ENCODE measurements around the gene SPAST. TPM values are rescaled to one million over a fixed set of nuclear protein-coding genes. Genes with fewer than 3 reads are reported as not detected.
"Not testable (repeated sequence)": the region's sequence is repeated elsewhere in the genome, so short reads cannot be mapped to it uniquely, and the experiment has no call there.

The SPAST gene
- total and polyA plus RNA-seq, 2 donors from 2014 or later, result 3.8 to 13.6 TPM

- Histone ChIP-seq H3K27ac (ENCODE audit: low read depth in 2 of 2, low read length in 2 of 2) (no peak overlapping the region), H3K9ac (ENCODE audit: low read length in 3 of 3) (no peak overlapping the region), H3K4me1 (ENCODE audit: control insufficient read depth in 2 of 3, insufficient read depth in 2 of 3, low read depth in 1 of 3, low read length in 3 of 3) (no peaks in the 10 kb centered on the region), H3K9me3 (ENCODE audit: control insufficient read depth in 2 of 3, insufficient read depth in 1 of 3, low read length in 3 of 3) (no peaks in the 10 kb centered on the region), H3K27me3 (ENCODE audit: control insufficient read depth, insufficient read depth, low read length) (no peaks in the 10 kb centered on the region), H3K4me3 (ENCODE audit: low read length in 3 of 3) (no peak overlapping the region), H3K36me3 (ENCODE audit: control insufficient read depth in 2 of 3, insufficient read depth in 3 of 3, low read length in 3 of 3) (peaks cover 0 to 12% (median 3%) of the 10 kb centered on the region in 3 donors)
- FAIRE-seq (no peak), DNase-seq (no peak)
- intact Hi-C loops (cut with DNase I), result no loop called here
- TF ChIP-seq, protein P1, sequence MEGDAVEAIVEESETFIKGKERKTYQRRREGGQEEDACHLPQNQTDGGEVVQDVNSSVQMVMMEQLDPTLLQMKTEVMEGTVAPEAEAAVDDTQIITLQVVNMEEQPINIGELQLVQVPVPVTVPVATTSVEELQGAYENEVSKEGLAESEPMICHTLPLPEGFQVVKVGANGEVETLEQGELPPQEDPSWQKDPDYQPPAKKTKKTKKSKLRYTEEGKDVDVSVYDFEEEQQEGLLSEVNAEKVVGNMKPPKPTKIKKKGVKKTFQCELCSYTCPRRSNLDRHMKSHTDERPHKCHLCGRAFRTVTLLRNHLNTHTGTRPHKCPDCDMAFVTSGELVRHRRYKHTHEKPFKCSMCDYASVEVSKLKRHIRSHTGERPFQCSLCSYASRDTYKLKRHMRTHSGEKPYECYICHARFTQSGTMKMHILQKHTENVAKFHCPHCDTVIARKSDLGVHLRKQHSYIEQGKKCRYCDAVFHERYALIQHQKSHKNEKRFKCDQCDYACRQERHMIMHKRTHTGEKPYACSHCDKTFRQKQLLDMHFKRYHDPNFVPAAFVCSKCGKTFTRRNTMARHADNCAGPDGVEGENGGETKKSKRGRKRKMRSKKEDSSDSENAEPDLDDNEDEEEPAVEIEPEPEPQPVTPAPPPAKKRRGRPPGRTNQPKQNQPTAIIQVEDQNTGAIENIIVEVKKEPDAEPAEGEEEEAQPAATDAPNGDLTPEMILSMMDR (IDR thresholded peaks at IDR 0.05; ENCODE audit: borderline replicate concordance, extremely low read depth, insufficient read depth), result no peak
Observed at GRCh38 chr2:32189011-32189410, 125.7 kb downstream of the SPAST start.

- no peak for FAIRE-seq
- peaks cover 0 to 15% (median 3%) of the 10 kb centered on the region in 3 donors for H3K36me3 ChIP-seq (ENCODE audit: control insufficient read depth in 2 of 3, insufficient read depth in 3 of 3, low read length in 3 of 3)
- H3K4me3 ChIP-seq (ENCODE audit: low read length in 3 of 3), result no peak overlapping the region
Observed at GRCh38 chr2:32192418-32192817, 129.1 kb downstream of the SPAST start.

DNA sequence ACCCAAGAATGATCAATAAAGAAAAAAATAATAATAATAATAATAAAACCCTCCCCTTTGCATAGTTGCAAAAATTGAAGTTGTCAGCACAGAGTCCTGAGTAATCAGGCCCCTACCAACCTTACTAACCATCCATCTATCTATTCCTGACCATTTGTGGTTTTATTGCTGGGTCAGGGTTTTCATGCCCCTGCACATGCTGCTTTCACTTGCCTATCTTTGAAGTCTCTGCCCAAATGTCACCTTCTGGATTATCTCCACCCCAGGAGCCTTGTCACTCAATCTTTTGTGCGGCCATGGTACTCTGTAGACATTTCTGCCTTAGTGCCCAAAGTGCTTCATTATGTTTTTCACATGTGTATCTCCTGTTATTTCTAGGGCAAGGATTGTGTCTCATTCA, 137.5 kb downstream of the SPAST start:
- Histone ChIP-seq H3K4me1 (ENCODE audit: control insufficient read depth in 2 of 3, insufficient read depth in 2 of 3, low read depth in 1 of 3, low read length in 3 of 3) (no peaks in the 10 kb centered on the region), H3K36me3 (ENCODE audit: control insufficient read depth in 2 of 3, insufficient read depth in 3 of 3, low read length in 3 of 3) (peaks cover 0 to 26% (median 8%) of the 10 kb centered on the region in 3 donors), H3K9me3 (ENCODE audit: control insufficient read depth in 2 of 3, insufficient read depth in 1 of 3, low read length in 3 of 3) (no peaks in the 10 kb centered on the region), H3K9ac (ENCODE audit: low read length in 3 of 3) (no peak overlapping the region), H3K27ac (ENCODE audit: low read depth in 2 of 2, low read length in 2 of 2) (no peak overlapping the region), H3K27me3 (ENCODE audit: control insufficient read depth, insufficient read depth, low read length) (no peaks in the 10 kb centered on the region), H3K4me3 (ENCODE audit: low read length in 3 of 3) (no peak overlapping the region)
- intact Hi-C loops (cut with DNase I), result no loop called here
- TF ChIP-seq, protein P1 (IDR thresholded peaks at IDR 0.05; ENCODE audit: borderline replicate concordance, extremely low read depth, insufficient read depth), result no peak
- no peak for DNase-seq
- no peak for FAIRE-seq

More at GRCh38 chr2:32192418-32192817, 129.1 kb downstream of the SPAST start:
- no peaks in the 10 kb centered on the region for H3K9me3 ChIP-seq (ENCODE audit: control insufficient read depth in 2 of 3, insufficient read depth in 1 of 3, low read length in 3 of 3)
- H3K9ac ChIP-seq (ENCODE audit: low read length in 3 of 3), result no peak overlapping the region
- no peaks in the 10 kb centered on the region for H3K27me3 ChIP-seq (ENCODE audit: control insufficient read depth, insufficient read depth, low read length)
- no peaks in the 10 kb centered on the region for H3K4me1 ChIP-seq (ENCODE audit: control insufficient read depth in 2 of 3, insufficient read depth in 2 of 3, low read depth in 1 of 3, low read length in 3 of 3)
- DNase-seq, result no peak
- TF ChIP-seq, protein P1 (IDR thresholded peaks at IDR 0.05; ENCODE audit: borderline replicate concordance, extremely low read depth, insufficient read depth), result no peak
- H3K27ac ChIP-seq (ENCODE audit: low read depth in 2 of 2, low read length in 2 of 2), result no peak overlapping the region
- intact Hi-C loops (cut with DNase I), result no loop called here

- peaks cover 0 to 15% (median 4%) of the 10 kb centered on the region in 3 donors for H3K36me3 ChIP-seq (ENCODE audit: control insufficient read depth in 2 of 3, insufficient read depth in 3 of 3, low read length in 3 of 3)
- H3K27me3 ChIP-seq (ENCODE audit: control insufficient read depth, insufficient read depth, low read length); H3K9ac ChIP-seq (ENCODE audit: low read length in 3 of 3); intact Hi-C loops (cut with DNase I); H3K9me3 ChIP-seq (ENCODE audit: control insufficient read depth in 2 of 3, insufficient read depth in 1 of 3, low read length in 3 of 3); FAIRE-seq; H3K4me3 ChIP-seq (ENCODE audit: low read length in 3 of 3); H3K4me1 ChIP-seq (ENCODE audit: control insufficient read depth in 2 of 3, insufficient read depth in 2 of 3, low read depth in 1 of 3, low read length in 3 of 3); H3K27ac ChIP-seq (ENCODE audit: low read depth in 2 of 2, low read length in 2 of 2): not testable (repeated sequence)
- peak in 2 of 5 donors; percentile 2 to 8 for DNase-seq
Observed at GRCh38 chr2:32203428-32203827, 140.1 kb downstream of the SPAST start.

Other genes with a start within 250 kb of the SPAST start
- gene MEMO1, start 52.5 kb upstream of the SPAST start, total RNA-seq, result 28.6 TPM
- gene MEMO1, start 52.5 kb upstream of the SPAST start, polyA plus RNA-seq (ENCODE audit: insufficient read depth, low read depth, low replicate concordance), result 22.2 TPM
- 59.2 TPM for gene DPY30, start 23.8 kb upstream of the SPAST start, total RNA-seq
- gene DPY30, start 23.8 kb upstream of the SPAST start, polyA plus RNA-seq (ENCODE audit: insufficient read depth, low read depth, low replicate concordance), result 128 TPM
- gene SLC30A6, start 102.3 kb downstream of the SPAST start, total RNA-seq, result 21.4 TPM
- gene SLC30A6, start 102.3 kb downstream of the SPAST start, polyA plus RNA-seq (ENCODE audit: insufficient read depth, low read depth, low replicate concordance), result 7.6 TPM
- gene NLRC4, start 201.3 kb downstream of the SPAST start, total RNA-seq, result 2.3 TPM
- 0.49 TPM for gene NLRC4, start 201.3 kb downstream of the SPAST start, polyA plus RNA-seq (ENCODE audit: insufficient read depth, low read depth, low replicate concordance)
- gene YIPF4, start 214.3 kb downstream of the SPAST start, total RNA-seq, result 48.6 TPM
- 29.4 TPM for gene YIPF4, start 214.3 kb downstream of the SPAST start, polyA plus RNA-seq (ENCODE audit: insufficient read depth, low read depth, low replicate concordance)

All from kidney (tissue), 14 donors.